HG03025 (cell line): Measurements from ENCODE around the gene KLHL14.
A peak's percentile ranks its signal among the peaks of the same experiment; 100 is the strongest.
"Not testable (repeated sequence)": the region's sequence is repeated elsewhere in the genome, so short reads cannot be mapped to it uniquely, and the experiment has no call there.

Experiments used
- ATAC-seq: cut with Tn5 transposase; IDR thresholded peaks from one replicate; pipeline ENCODE4 v1.9.1; 2021; ENCODE audit warnings: mild to moderate bottlenecking, moderate library complexity; ENCODE audit not compliant: unreplicated experiment, low FRiP score

Gene KLHL14, protein sequence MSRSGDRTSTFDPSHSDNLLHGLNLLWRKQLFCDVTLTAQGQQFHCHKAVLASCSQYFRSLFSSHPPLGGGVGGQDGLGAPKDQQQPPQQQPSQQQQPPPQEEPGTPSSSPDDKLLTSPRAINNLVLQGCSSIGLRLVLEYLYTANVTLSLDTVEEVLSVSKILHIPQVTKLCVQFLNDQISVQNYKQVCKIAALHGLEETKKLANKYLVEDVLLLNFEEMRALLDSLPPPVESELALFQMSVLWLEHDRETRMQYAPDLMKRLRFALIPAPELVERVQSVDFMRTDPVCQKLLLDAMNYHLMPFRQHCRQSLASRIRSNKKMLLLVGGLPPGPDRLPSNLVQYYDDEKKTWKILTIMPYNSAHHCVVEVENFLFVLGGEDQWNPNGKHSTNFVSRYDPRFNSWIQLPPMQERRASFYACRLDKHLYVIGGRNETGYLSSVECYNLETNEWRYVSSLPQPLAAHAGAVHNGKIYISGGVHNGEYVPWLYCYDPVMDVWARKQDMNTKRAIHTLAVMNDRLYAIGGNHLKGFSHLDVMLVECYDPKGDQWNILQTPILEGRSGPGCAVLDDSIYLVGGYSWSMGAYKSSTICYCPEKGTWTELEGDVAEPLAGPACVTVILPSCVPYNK

DNA sequence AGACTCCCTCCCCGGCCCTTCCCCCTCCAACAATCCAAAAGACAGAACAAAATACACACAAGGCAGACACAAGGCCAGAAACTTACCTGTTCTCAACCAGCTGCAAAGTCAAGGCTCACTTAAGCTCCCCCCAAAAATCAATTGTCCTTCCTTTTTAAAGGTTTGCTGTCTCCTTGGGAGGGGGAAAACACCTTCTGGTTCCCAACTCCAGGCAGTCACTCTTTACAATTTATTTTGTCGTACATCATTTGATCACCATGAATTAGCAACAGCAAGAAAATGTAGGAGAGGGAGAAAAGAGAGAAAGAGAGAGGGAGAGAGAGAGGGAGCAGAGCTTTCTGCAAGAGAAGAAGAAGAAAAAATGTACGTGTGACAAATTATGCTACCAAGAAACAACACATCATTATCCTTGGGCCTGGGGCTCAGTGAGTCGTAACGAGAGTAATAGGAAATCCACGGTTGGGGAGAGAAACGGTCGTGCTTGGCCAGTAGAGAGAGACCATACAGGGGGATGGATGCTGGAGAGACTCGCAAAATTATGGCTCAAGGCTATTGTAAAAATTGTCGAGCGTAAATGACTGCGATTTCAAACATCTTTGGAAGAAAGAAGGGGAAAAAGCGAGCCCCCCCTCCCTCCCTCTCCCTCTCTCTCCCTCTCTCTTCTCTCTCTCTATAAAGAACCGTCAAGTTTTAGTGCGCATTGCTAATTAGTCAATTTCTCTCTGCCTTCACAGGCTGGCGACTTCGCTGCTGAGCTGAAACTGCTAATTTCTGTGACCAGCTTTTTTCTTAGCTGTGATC is at the start of gene KLHL14:
KLHL14 (minus strand) TSS at position 443 of the 801 bp plus-strand sequence. CDS start 2,432 bp downstream, outside the sequence.
- ATAC-seq = no peak

DNA sequence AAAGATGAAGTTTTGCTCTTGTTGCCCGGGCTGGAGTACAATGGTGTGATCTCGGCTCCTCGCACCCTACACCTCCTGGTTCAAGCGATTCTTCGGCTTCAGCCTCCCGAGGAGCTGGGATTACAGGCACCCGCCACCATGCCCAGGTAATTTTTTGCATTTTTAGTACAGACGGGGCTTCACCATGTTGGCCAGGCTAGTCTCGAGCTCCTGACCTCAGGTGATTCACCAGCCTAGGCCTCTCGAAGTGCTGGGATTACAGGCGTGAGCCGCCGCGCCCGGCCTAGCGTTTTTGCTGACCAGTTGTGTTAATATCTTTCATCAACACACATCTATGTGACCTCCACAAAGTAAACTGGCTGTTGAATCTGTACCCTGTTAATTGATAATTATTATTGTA is 49.4 kb upstream of the KLHL14 start:
- ATAC-seq = no peak

DNA sequence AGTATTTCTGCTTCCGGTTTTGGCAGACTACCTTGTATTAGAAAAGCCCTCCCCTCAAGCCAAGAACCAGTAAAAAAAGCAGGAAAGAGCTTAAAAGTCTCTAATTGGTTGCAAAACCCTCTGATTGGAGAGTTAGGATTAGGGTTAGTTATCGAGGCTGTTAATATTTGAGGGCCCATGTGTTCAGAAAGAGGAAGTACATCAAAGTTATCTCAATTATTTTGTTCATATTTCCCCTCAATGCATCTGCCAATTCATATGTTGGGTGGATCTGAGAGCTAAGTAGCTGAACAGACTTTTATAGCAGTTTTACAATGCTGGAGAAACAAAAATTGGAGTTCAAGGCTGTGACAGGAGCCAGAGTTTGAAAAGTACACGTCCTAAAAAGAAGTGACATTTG is 43.1 kb upstream of the KLHL14 start:
- no peak for ATAC-seq

DNA sequence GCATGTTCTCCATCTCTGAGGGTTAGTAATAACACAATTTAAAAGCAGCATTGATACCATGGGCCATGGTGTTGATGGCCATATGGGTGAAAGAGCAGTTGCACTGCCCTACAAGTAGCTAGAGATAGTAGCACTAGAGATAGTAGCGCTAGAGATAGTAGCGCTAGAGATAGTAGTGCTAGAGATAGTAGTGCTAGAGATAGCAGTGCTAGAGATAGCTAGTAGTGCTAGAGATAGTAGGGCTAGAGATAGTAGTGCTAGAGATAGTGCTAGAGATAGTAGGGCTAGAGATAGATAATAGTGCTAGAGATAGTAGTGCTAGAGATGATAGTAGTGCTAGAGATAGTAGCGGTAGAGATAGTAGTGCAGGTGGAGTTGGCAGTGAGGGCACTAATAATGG is 39.5 kb upstream of the KLHL14 start:
- ATAC-seq = no peak

DNA sequence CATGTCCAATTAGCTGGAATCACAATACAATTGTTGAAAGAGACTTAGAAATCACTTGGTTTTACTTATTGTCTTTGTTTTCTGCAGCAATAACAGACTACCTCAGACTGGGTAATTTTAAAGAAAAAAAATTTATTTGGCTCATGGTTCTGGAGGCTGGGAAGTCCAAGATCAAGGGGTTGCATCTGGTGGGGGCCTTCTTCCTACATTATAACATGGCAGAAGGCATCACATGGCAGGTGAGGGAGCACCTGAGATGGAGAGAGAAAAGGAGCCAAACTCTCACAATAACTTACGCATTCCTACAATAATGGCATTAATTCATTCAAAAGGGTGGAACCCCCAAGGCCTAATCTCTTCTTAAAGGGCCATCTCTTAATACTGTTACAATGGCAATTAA is 37.5 kb upstream of the KLHL14 start:
- ATAC-seq = no peak

DNA sequence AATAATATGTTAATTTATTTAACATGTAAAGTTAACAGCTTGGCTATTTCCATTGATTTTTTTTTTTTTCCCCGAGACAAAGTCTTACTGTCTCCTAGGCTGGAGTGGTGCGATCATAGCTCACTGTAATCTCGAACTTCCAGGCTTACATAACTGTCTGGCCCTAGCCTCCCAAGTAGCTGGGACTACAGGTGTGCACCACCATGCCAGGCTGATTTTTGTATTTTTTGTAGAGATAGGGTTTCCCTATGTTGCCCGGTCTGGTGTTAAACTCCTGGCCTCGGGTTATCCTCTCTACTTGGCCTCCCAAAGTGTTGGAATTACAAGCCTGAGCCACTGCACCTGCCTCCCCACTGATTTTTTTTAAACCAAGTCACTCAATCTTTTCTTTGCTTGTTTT is 32.5 kb upstream of the KLHL14 start:
- ATAC-seq = no peak

DNA sequence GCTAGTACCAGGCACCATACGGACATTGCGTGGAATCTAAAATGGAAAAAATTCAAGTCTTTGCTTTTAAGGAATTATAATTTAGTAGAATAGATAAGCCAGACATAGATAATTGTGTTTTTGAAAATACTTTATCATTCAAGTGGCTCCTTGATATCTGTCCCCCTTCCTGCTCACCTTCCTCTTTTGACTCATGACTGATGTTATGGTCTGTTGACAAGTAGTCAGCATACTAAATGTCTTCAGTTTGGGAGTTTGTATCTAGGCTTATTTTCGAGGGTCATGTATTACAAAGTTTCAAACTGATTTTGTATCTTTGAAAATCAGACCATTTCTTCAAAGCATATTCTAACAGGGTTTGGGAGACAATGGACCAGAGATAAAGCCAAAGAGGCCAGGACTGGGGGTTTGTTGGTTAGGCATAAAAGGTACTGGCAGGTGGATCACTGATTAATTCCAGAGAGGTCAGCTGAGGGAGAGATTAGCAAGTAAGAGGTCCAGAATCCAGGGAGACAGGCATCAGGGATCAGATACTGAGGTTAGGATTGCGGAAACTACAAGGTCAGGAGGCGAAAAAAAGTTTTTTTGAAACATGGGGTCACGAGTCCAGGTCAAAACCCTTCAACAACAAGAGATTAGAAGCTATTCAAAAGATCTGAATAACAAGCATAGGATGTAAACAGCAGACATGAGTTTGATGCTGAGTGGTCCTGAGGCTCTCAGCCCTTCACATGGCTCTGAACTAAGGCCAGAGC is 31.5 kb upstream of the KLHL14 start:
- ATAC-seq = no peak

DNA sequence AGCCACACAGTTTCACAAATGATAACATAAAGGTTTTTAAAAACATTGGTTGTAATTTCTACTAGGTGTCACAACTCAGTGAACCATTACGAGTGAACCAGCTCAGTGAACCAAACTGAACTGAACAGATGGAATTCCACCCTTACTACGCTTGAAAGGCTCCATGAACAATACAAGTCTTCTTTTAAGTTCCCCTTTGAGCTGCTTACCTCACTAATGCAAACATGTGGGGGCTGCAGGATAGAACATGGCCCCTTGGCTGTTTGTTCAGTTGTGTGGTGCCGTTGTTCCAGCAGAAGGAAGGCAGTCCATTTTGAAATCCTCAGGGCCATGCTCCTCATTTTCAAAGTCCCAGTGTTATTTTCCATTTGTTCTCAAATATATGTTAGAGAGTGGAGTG is 30.7 kb upstream of the KLHL14 start:
- ATAC-seq = peak; percentile 82

DNA sequence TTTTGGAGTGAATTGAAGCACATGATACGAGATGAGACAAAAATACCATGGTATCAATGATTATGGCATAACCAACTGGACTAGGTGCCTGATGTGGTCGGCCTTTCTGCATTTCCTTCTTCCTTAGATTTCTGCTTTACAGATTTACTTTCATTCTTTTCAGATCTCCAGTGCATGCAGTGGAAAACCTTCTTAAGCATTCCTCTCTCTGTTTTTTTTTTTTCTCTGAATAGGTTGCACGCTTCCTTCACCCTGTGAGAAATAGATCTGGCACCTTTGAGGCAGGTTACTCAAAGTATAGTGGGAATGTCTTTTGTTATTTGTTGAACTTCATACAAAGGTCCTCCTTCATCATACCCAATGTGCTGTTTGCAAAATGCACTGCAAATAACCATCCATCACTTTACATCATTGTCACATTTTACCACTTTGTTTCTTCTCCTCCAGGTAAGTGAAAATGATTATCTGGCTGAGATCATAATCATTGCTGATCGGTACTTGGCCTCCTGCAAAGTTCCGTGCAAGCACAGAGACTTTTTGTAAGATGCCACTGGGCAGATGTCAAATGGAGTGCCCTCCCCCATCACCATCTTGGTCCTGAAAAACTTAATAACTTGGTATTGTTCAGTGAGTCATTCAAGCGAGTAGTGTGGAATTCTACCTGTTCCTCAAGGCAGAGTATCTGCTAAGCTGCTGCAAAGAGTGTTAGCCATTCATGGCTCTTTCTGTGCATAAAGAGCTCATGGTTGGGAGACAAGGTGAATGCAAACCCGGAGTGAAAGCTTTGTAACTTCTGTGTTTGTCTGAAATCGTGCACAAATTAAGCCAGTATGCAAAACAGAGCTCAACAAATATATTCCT is 30.0 kb upstream of the KLHL14 start:
- ATAC-seq = peak; percentile 51

DNA sequence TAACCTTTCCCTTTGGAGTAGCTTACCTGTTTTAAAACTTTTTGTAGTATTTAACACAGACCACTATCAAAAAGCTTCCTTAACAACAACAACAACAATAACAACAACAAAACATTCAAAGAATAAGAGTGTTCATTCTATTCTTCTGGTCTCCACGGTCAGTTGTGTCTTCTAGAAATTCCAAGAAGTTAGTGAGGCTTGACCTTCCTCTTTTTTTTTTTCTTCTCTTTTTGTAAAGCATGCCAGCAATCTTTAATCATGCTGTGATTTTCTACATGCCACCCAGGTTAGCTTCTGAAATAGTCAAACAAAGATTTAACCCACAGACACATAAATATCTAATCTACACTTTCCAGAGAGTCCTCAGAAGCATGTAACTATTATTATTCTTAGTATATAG is 28.4 kb upstream of the KLHL14 start:
- no peak for ATAC-seq

DNA sequence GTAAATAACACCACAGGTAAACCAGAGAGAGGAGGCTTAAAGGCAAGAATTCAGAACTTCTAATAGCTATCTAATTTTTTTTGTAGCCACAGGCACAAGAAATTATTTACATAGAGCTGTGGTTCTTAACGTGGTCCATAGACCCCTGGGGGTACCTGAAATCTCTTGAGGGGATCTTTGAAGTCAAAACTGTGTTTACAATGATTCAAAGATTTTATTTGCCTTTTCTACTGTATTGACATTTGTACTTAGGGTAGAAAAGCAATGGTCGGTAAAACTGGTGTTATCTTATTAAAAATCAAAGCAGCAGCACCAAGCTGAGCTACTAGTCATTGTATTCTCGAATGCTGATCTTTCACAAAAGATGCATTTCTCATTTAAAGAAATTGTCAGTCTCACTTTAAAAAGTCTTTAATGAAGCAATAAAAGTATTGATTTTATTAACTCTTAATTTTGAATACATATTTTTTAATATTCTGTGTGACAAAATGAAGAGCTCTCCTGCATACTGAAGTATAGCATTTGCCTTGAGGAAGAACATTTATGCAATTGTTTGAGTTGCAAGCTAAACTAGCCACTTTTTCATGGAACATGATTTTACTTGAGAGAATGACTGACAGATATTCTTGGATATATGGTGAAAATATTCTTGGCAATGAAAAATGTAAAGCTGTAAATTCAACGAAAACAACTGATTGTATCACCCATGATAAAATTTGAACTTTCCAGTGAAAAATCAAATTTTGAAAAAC is 25.6 kb upstream of the KLHL14 start:
- ATAC-seq = no peak

DNA sequence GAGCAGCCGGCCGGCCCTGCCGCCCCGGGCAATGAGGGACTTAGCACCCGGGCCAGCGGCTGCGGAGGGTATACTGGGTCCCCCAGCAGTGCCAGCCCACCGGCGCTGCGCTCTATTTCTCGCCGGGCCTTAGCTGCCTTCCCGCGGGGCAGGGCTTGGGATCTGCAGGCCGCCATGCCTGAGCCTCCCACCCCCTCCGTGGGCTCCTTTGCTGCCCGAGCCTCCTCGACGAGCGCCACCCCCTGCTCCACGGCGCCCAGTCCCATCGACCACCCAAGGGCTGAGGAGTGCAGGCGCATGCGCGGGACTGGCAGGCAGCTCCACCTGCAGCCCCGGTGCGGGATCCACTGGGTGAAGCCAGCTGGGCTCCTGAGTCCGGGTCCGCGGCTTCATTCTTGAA is 21.8 kb upstream of the KLHL14 start:
- ATAC-seq = not testable (repeated sequence)

DNA sequence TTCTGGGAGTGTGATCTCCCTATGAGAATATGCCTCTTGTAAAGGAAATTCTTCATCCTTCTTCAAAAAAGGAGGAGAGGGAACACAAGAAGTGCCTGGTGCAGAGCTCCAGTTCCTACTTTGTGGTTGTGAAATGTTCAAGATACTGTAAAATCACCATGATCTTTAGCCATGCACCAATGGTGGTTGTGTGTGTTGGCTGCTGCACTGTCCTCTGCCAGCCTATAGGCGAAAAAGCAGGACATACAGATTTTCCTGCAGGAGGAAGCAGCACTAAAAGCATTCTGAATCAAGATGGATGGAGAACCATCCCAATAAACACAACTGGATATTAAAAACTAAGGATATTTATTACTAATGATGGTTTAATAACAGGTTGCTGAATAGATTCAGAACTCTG is 6.2 kb upstream of the KLHL14 start:
- no peak for ATAC-seq

DNA sequence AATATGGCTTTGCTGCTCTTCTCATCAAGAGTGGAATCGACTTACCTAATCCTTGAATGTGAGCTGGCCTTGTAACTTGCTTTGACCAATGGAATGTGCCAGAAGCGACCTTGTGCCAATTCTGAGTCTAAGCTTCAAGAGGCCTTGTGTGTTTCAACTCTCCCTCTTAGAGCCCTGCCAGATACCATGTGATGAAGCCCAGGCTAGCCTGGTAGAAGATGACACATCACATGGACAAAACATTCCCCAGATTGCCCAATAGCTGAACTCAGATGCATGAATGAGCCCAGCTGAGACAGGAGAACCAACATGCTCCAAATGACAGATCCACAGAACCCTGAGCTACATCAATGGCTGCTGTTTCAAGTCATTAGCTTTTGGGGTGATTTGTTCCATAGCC is 4.2 kb upstream of the KLHL14 start:
- no peak for ATAC-seq

DNA sequence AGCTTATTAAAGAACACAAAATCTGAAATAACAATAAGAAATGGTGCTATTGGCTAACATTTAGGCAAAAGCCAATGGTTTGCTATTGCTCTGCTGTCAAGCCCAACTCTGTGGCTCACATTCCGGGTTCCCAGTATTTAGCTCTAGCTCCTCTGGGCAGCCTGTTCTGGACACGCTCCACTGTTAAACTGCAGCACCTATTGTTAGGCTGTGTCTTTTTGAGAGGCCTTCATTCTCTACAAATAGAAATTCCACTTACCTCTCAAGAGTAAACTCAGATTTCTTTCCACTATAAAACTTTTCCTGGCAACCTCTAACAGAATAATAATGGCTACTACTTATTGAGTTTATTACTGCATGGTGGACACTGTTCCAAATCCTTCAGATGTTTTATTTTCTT is 3.7 kb upstream of the KLHL14 start:
- ATAC-seq = no peak

DNA sequence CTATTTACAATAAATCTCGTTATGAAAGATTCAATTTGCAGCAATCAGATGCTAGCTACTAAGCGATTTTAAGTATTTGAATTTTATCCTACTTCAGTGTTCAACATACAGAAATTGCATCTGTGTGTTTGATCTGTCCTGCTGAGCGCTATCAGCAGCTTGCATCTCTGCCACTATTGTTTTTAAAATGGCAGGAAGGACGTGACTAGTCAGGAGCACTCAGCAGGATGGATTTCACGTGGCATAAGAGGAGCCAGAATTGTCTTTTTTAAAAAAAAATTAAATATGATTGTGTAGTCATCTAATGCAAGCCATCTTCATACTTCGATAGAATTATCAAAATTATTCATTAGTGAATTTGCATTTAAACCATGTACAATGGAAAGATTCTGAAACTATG is 2.8 kb upstream of the KLHL14 start:
- no peak for ATAC-seq

DNA sequence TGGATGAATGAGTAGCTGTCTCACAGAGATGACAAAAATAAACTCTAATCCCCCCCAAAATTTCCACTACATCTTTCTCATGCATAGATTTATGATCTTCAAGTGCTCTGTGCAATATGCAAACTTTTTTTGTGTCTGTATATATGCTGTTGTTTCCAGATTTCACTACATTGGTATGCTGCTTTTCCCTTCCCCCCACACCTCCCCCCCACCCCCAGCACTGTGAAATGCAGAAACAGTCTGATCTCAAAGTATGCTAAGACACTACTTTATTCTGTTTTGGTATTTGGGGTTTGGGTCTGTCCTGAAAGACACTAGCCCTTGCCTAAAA is 524 bp upstream of the KLHL14 start:
- no peak for ATAC-seq

DNA sequence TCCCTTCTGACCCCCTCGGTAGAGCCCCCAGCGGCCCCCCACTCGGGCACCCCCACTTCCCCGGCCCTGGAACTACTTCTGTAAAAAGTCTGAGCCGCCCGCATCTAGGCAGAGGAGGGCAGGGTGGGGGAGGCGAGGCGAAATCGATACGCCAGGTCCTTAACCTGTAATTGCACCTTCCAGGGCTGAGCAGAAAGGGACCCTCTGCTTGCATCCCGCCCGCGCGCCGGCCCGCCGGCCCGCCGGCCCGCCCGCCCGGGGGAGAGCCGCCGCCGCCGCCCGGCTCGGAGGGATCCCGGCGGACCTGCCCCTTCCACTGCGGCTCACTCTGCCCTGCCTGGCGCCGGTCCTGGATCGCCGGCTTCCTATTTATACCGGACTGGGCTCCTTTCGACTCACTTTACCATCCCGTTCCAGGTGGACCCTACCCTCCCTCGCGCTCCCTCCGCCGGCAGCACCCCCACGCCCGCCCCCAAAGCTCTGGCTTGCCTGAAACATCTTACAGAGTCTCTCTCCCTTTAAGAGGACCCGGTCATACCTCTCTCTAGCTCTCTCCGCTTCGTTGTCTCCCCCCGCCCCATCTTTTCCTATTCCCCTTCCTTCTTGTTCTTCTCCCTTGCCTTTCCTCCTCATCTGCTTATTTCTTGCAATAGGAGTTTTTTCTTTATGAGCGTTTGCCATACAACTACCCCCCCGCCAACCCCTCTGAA is 797 bp downstream of the KLHL14 start:
- no peak for ATAC-seq
